K562 (cell line): Measurements from ENCODE around the gene MBD2. TPM values are rescaled to one million over a fixed set of nuclear protein-coding genes. Genes with fewer than 3 reads are reported as not detected.
A peak's percentile ranks its signal among the peaks of the same experiment; 100 is the strongest.

Source experiments
- ATAC-seq: fragments of 200-7000 bp; cut with Tn5 transposase; 3 replicates; pipeline ENCODE4 v1.9.1; 2020; ENCODE audit warnings: moderate library complexity
- BruUV-seq: library from RNA; stranded (reverse); fragments of 400-500 nt; replicated peaks from 2 replicates; lab custom pipeline; 2021; lab: Mats Ljungman, UMichigan
- CTCF ChIA-PET: fragments of 300-600 bp; formaldehyde crosslinking; extraction: SDS; loops from one replicate; lab custom pipeline; 2021; ENCODE audit warnings: low intra/inter-chr PET ratio; lab: Yijun Ruan, JAX
- POLR2A ChIA-PET: fragments of 300-600, 350-650 bp; sonication (Branson Sonifier 250); formaldehyde crosslinking; extraction: SDS; loops from one replicate; lab custom pipeline; 2021; ENCODE audit warnings: antibody characterized with exemption, inconsistent platforms; lab: Yijun Ruan, JAX
- DNase-seq, 4 experiments: peaks; one replicate each; pipeline versions ENCODE4 v3.0.0 to v3.0.0-alpha.2; 2011 to 2018; ENCODE audit warnings: low spot score in 3 of 4, mixed read lengths in 3 of 4; ENCODE audit errors: extremely low read depth in 1 of 4
- FAIRE-seq: peaks from 2 replicates; lab custom pipeline; 2011; peaks lifted over from hg19 to GRCh38; lab: Jason Lieb, UNC
- H2AFZ ChIP-seq: 2 replicates; pipeline ENCODE4 v1.6.0; 2011; ENCODE audit warnings: low read depth, low read length, control low read depth, inconsistent platforms
- H3K27ac ChIP-seq: fragments of 200-600 bp; 3 replicates; pipeline ENCODE4 v1.8.0; 2011; ENCODE audit warnings: low read depth, mild to moderate bottlenecking, control low read depth, inconsistent platforms, low read length, moderate library complexity, mixed read lengths; ENCODE audit errors: extremely low read depth
- H3K27me3 ChIP-seq, 2 experiments: fragments of 300-600 bp in 1 of 2; 2 replicates in 1 of 2; 3 replicates in 1 of 2; pipeline versions ENCODE4 v1.6.0 to v1.8.0; 2011; ENCODE audit warnings: inconsistent platforms in 2 of 2, low read length in 2 of 2, mild to moderate bottlenecking in 1 of 2, mixed read lengths in 1 of 2, moderate library complexity in 1 of 2; ENCODE audit not compliant: control insufficient read depth in 2 of 2, insufficient read depth in 2 of 2
- H3K36me3 ChIP-seq: fragments of 300-600 bp; 3 replicates; pipeline ENCODE4 v1.8.0; 2011; ENCODE audit warnings: mild to moderate bottlenecking, low read length, inconsistent platforms; ENCODE audit not compliant: control insufficient read depth, insufficient read depth
- H3K4me1 ChIP-seq, 2 experiments: fragments of 200-600 bp in 1 of 2; replicated peaks in 1 of 2; 2 replicates in 1 of 2; 3 replicates in 1 of 2; pipeline versions ENCODE4 v1.5.1 to v1.8.0; 2011; ENCODE audit warnings: inconsistent platforms in 2 of 2, low read length in 2 of 2, mild to moderate bottlenecking in 1 of 2, mixed read lengths in 1 of 2, moderate library complexity in 1 of 2; ENCODE audit not compliant: control insufficient read depth in 2 of 2, insufficient read depth in 2 of 2
- H3K4me2 ChIP-seq: 2 replicates; pipeline ENCODE4 v1.6.1; 2011; ENCODE audit warnings: low read length, control low read depth, inconsistent platforms, mixed read lengths; ENCODE audit not compliant: insufficient read depth
- H3K4me3 ChIP-seq: fragments of 200-600 bp; sonication (generic), shearing (Covaris generic); 2 replicates; pipeline ENCODE4 v1.5.1; 2016; ENCODE audit warnings: control low read depth, inconsistent platforms
- H3K79me2 ChIP-seq: fragments of 200-600 bp; 3 replicates; pipeline ENCODE4 v1.8.0; 2011; ENCODE audit warnings: low read length, inconsistent platforms; ENCODE audit not compliant: control insufficient read depth, insufficient read depth
- H3K9ac ChIP-seq, 2 experiments: 2 replicates each; pipeline versions ENCODE4 v1.6.0 to v1.6.1; 2011; ENCODE audit warnings: low read depth in 2 of 2, low read length in 2 of 2, control low read depth in 1 of 2, inconsistent platforms in 1 of 2, mild to moderate bottlenecking in 1 of 2, mixed read lengths in 1 of 2; ENCODE audit not compliant: insufficient read depth in 1 of 2
- H3K9me1 ChIP-seq: one replicate; pipeline ENCODE4 v1.6.0; 2011; ENCODE audit warnings: inconsistent platforms, mild to moderate bottlenecking, low read length, moderate library complexity; ENCODE audit not compliant: control insufficient read depth, insufficient read depth
- H3K9me3 ChIP-seq: replicated peaks from 2 replicates; pipeline ENCODE4 v1.5.1; 2011; ENCODE audit warnings: low read depth, low read length, inconsistent platforms; ENCODE audit not compliant: control insufficient read depth, insufficient read depth
- H4K20me1 ChIP-seq: replicated peaks from 2 replicates; pipeline ENCODE4 v1.6.1; 2011; ENCODE audit warnings: low read length, inconsistent platforms, mixed read lengths; ENCODE audit not compliant: control insufficient read depth, insufficient read depth
- CCAR2 ChIP-seq: fragments of 200-400 bp; formaldehyde crosslinking; IDR thresholded peaks from 2 replicates; pipeline ENCODE4 v1.6.1; 2017; ENCODE audit warnings: mild to moderate bottlenecking, low read depth, low read length
- DNMT1 ChIP-seq: fragments of 450-650 bp; IDR thresholded peaks from 2 replicates; pipeline ENCODE4 v1.6.1; 2016; ENCODE audit warnings: antibody characterized with exemption, mild to moderate bottlenecking
- ESRRA ChIP-seq: fragments of 450-650 bp; IDR thresholded peaks from 2 replicates; pipeline ENCODE4 v1.6.1; 2014; ENCODE audit warnings: low read depth, mild to moderate bottlenecking, moderate library complexity, borderline replicate concordance
- GABPB2 ChIP-seq: fragments of 250-450 bp; sonication (Bioruptor Pico); conservative IDR thresholded peaks from 2 replicates; pipeline ENCODE4 v1.5.1; 2021; ENCODE audit warnings: mild to moderate bottlenecking
- IRF2 ChIP-seq: sonication (generic); formaldehyde crosslinking; IDR thresholded peaks from 2 replicates; pipeline ENCODE4 v1.8.1; 2022; ENCODE audit warnings: mild to moderate bottlenecking, missing genetic modification reagents
- JUNB ChIP-seq: fragments of 450-650 bp; formaldehyde crosslinking; conservative IDR thresholded peaks from 2 replicates; pipeline ENCODE4 v1.4.0; 2020; ENCODE audit warnings: mild to moderate bottlenecking
- MCM5 ChIP-seq: fragments of 450-650 bp; IDR thresholded peaks from 2 replicates; pipeline ENCODE4 v1.6.1; 2016; ENCODE audit warnings: low read depth
- MIER1 ChIP-seq: fragments of 450-650 bp; IDR thresholded peaks from 2 replicates; pipeline ENCODE4 v1.6.1; 2016; ENCODE audit warnings: antibody characterized with exemption, mild to moderate bottlenecking, low read depth
- NFE2L1 ChIP-seq: fragments of 450-650 bp; IDR thresholded peaks from 2 replicates; pipeline ENCODE4 v1.6.1; 2016; ENCODE audit warnings: missing genetic modification characterization, low read depth, mild to moderate bottlenecking, missing compliant biosample characterization, moderate library complexity, borderline replicate concordance
- NR4A1 ChIP-seq, 2 experiments: fragments of 250-450 bp in 1 of 2; fragments of 450-650 bp in 1 of 2; sonication (Bioruptor Pico) in 1 of 2; IDR thresholded peaks; 2 replicates each; pipeline versions ENCODE4 v1.4.0 to v1.6.1; 2016 to 2020; ENCODE audit warnings: mild to moderate bottlenecking in 2 of 2, missing compliant biosample characterization in 1 of 2, missing genetic modification characterization in 1 of 2, moderate library complexity in 1 of 2
- PHB ChIP-seq: fragments of 250-450 bp; sonication (Bioruptor Pico); IDR thresholded peaks from 2 replicates; pipeline ENCODE4 v1.5.0; 2021
- RBFOX2 ChIP-seq: fragments of 200-400 bp; formaldehyde crosslinking; IDR thresholded peaks from 2 replicates; pipeline ENCODE4 v1.6.1; 2017; ENCODE audit warnings: low read depth, mild to moderate bottlenecking, low read length, moderate library complexity
- RREB1 ChIP-seq: fragments of 250-450 bp; sonication (Bioruptor Pico); IDR thresholded peaks from 2 replicates; pipeline ENCODE4 v1.4.0; 2020
- SNRNP70 ChIP-seq: fragments of 200-400 bp; formaldehyde crosslinking; optimal IDR thresholded peaks from 2 replicates; pipeline ENCODE3; 2017; ENCODE audit warnings: low read depth, low read length
- TCF3 ChIP-seq: sonication (generic); formaldehyde crosslinking; IDR thresholded peaks from 2 replicates; pipeline ENCODE4 v1.4.0; 2020; ENCODE audit warnings: mild to moderate bottlenecking, missing genetic modification reagents
- ZC3H11A ChIP-seq: IDR thresholded peaks from 2 replicates; pipeline ENCODE4 v1.6.1; 2012; ENCODE audit warnings: low read depth, low read length, improper control_type of control experiment
- ZNF184 ChIP-seq: sonication (generic); formaldehyde crosslinking; IDR thresholded peaks from 2 replicates; pipeline ENCODE4 v1.5.0; 2020; ENCODE audit warnings: missing genetic modification reagents
- WGBS: fragments of 100-300 bp; shearing (Covaris generic); methylation state at CpG from one replicate; pipeline ENCODE4 v1.1.6; 2016; ENCODE audit warnings: low coverage, mixed read lengths; ENCODE audit not compliant: insufficient coverage; ENCODE audit errors: missing lambda C conversion rate; 5-methylcytosine and 5-hydroxymethylcytosine counted together
- in situ Hi-C: fragments of 300-500 bp; cut with MboI; formaldehyde crosslinking; loops from 4 replicates; pipeline ENCODE4 v1.15.0; 2018; ENCODE audit warnings: inconsistent platforms, mixed read lengths
- intact Hi-C: fragments of 100-400 bp; cut with micrococcal nuclease; formaldehyde crosslinking; loops from 2 replicates; pipeline ENCODE4 v1.14.2; 2022
- polyA plus RNA-seq, 8 experiments: library from polyadenylated mRNA; depleted of rRNA in 4 of 8; stranded (reverse) in 5 of 8; unstranded in 3 of 8; fragments of >200 nt; fragmentation: Nextera tagmentation in 2 of 8; fragmentation: Illumina TruSeq in 1 of 8; extraction: Ambion mirVana in 2 of 8; extraction: Trizol in 1 of 8; gene quantifications; 2 replicates each; pipeline versions ENCODE4 v1.2.1 to v1.2.3, GENCODE V29; 2011 to 2014; ENCODE audit warnings: inconsistent platforms in 1 of 8, missing spikeins in 1 of 8
- total RNA-seq, 7 experiments: library from RNA; depleted of rRNA in 6 of 7; stranded (reverse); fragments of >200 nt in 6 of 7; fragmentation: Illumina TruSeq in 2 of 7; extraction: Trizol in 2 of 7; gene quantifications; 2 replicates each; pipeline versions ENCODE4 v1.2.1 to v1.2.3, GENCODE V29; 2011 to 2021; ENCODE audit warnings: low replicate concordance in 1 of 7
- TF ChIP-seq, protein P1 (sequence below): sonication (generic); formaldehyde crosslinking; IDR thresholded peaks from 2 replicates; pipeline ENCODE4 v1.4.0; 2020; ENCODE audit warnings: mild to moderate bottlenecking, missing genetic modification reagents

MBD2 gene
- total and polyA plus RNA-seq, 9 of the 15 experiments (the other 6 are each of a cell fraction or from before 2014, with no cell fraction given) = 4.4 to 40.2 (median 13.9) TPM

- ChIA-PET POLR2A (interaction anchor here (1.4 kb wide), 1 partner anchor 14 kb away, joined by 3 read pairs; no protein-coding TSS in a partner anchor), CTCF (no interaction called here)
- Histone ChIP-seq H3K4me3 (no peak overlapping the region), H3K9me1 (no peaks in the 10 kb centered on the region), H3K27ac (no peak overlapping the region), H3K27me3 (no peaks in the 10 kb centered on the region), H4K20me1 (no peaks in the 10 kb centered on the region), H2AFZ (no peak overlapping the region), H3K9ac (no peak overlapping the region), H3K4me1 (no peaks in the 10 kb centered on the region; a peak in 3 of 5 replicates), H3K9me3 (no peaks in the 10 kb centered on the region), H3K4me2 (no peak overlapping the region), H3K36me3 (no peaks in the 10 kb centered on the region), H3K79me2 (peaks cover 74% of the 10 kb centered on the region)
- in situ Hi-C loops = no loop called here
- DNase-seq (no peak), ATAC-seq (no peak), FAIRE-seq (no peak)
- WGBS = 100% methylated on average over 2 of the region's 2 CpGs
- intact Hi-C loops = no loop called here
- BruUV-seq = TSS peak; percentile 22
- no peak for TF ChIP-seq RBFOX2
- no peak for TF ChIP-seq JUNB (CRISPR knock-in tag)
- no peak for TF ChIP-seq MCM5
- TF ChIP-seq RREB1 (CRISPR knock-in tag) = no peak
- TF ChIP-seq TCF3 = no peak
- TF ChIP-seq GABPB2 = no peak
- no peak for TF ChIP-seq IRF2 (CRISPR knock-in tag)
- TF ChIP-seq SNRNP70 = no peak
- no peak for TF ChIP-seq PHB
- TF ChIP-seq NFE2L1 (tag) = no peak
- no peak for TF ChIP-seq ESRRA
- no peak for TF ChIP-seq DNMT1
- TF ChIP-seq MIER1 = no peak
- TF ChIP-seq, protein P1, sequence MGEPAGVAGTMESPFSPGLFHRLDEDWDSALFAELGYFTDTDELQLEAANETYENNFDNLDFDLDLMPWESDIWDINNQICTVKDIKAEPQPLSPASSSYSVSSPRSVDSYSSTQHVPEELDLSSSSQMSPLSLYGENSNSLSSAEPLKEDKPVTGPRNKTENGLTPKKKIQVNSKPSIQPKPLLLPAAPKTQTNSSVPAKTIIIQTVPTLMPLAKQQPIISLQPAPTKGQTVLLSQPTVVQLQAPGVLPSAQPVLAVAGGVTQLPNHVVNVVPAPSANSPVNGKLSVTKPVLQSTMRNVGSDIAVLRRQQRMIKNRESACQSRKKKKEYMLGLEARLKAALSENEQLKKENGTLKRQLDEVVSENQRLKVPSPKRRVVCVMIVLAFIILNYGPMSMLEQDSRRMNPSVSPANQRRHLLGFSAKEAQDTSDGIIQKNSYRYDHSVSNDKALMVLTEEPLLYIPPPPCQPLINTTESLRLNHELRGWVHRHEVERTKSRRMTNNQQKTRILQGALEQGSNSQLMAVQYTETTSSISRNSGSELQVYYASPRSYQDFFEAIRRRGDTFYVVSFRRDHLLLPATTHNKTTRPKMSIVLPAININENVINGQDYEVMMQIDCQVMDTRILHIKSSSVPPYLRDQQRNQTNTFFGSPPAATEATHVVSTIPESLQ (CRISPR knock-in tag) = no peak
- TF ChIP-seq CCAR2 = no peak
- no peak for TF ChIP-seq ZC3H11A
- TF ChIP-seq NR4A1 (CRISPR knock-in tag; IDR thresholded peaks at IDR 0.05) = no peak
- no peak for TF ChIP-seq NR4A1 (tag; IDR thresholded peaks at IDR 0.05)
- TF ChIP-seq ZNF184 (CRISPR knock-in tag) = no peak
These were observed 4.1 kb downstream of the MBD2 start for GRCh38 chr18:54220406-54220805.
